HG02840 (cell line): ENCODE data around the gene SH3RF2.
"Not testable (repeated sequence)": the region's sequence is repeated elsewhere in the genome, so short reads cannot be mapped to it uniquely, and the experiment has no call there.

Experiments
- ATAC-seq: cut with Tn5 transposase; IDR thresholded peaks from one replicate; pipeline ENCODE4 v1.9.1; 2021; ENCODE audit warnings: mild to moderate bottlenecking, moderate library complexity, moderate number of reproducible peaks; ENCODE audit not compliant: unreplicated experiment, low FRiP score

SH3RF2 gene

GRCh38 chr5:145976431-145977155 is 40.2 kb downstream of the SH3RF2 start:
- no peak for ATAC-seq

DNA sequence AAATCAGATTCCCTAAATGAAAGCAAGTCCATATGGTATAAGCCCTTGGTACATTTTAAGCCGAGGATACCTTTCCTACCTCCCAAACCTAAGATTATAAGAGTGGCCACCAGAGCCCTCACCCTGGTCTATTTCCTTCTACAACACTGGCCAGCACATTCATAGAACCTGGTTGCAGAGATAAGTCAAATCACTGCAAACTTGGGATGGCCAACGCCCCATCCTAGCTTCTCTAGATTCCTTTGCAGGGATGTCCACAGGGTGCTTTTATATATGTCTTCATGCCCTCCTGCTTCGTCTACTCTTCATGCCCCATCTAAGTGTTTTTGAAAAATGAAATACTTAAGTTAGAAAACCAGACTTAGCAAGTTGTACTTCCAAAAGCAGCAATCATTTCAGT is 41.8 kb downstream of the SH3RF2 start:
- no peak for ATAC-seq

GRCh38 chr5:145978708-145979107 is 42.3 kb downstream of the SH3RF2 start:
- ATAC-seq: no peak

DNA sequence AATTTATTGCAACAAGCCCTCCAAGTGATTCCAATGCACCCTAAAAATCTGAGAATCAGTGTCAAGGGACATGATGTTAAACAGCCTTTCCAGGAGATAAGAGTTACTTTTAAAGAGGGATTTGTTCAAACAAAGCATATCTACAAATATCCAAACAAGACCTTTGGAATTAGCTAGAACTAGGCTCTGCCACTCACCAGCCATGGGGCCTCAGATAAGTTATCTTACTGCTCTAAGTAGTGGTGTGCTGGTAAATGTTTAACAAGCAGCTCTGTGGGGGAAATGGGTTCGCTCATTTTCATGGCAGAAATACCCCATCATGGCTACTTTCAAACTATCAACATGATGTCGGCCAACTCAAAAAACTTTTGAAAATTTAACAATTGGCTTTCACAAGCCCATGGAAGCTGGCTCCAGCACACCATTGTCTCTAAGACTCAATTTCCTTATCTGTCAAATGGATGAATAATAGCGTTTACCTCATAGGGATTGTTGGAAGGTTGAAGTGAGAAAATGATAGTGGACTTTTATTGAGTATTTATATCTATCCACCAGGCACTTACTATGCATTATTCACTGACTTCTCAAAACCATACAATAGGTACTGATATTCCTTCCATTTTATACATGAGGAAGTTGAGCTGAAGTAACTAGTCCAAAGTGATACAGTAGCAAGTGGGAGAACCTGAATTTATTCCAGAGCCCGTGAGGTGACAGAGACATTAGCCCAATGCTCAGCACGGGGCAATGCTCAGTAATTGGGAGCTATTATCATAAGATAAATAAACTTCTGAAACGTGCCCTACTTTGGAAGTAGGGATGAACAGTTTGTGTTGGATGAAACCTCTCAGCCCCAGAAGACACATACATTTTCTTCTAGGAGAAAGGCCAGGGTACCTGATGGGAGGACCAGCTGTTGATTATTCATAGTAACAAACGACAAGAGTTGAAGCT is 43.2 kb downstream of the SH3RF2 start:
- ATAC-seq: no peak

GRCh38 chr5:145980259-145980658 is 43.9 kb downstream of the SH3RF2 start:
- ATAC-seq: no peak

DNA sequence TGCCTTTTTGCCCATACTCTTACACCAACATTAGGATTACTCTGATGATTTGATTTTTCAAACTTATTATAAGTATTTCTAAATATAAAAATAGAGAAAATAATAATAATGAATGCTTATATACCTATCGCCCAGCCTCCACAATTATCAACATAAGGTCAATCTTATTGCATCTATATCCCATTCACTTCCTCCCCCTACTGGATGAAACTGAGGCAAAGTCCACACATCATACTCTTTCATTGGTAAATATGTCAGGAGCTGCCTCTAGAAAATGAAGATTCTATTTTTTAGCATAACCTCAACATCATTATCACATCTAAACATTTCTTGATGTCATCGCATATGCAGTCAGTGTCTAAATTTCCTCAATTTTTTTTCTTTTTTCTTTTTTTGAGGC is 44.3 kb downstream of the SH3RF2 start:
- no peak for ATAC-seq

- ATAC-seq: no peak
These were observed 45.5 kb downstream of the SH3RF2 start for GRCh38 chr5:145981589-145982571.

- ATAC-seq: no peak
These were observed 46.4 kb downstream of the SH3RF2 start for GRCh38 chr5:145982572-145983318.

GRCh38 chr5:145983446-145983845 is 47.1 kb downstream of the SH3RF2 start:
- ATAC-seq: no peak

DNA sequence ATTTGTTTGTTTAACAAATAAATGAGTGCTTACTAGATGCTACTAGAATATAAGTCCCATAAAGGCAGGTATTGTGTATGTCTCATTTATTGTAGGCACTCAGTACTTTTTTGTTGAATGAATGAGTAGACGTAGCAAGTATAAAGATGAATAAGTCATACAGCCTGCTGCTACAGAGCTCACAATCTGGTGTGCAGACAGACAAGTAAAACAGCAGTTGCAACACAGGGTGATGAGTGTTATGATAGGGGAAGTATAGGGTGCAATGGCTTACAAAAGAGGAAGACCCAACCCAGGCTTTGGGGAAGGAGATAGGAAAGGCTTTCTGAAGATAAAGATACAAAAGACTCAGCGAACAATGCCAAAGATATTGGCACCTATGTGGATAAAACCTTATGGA is 47.7 kb downstream of the SH3RF2 start:
- ATAC-seq: no peak

GRCh38 chr5:145987856-145988255 is 51.5 kb downstream of the SH3RF2 start:
- no peak for ATAC-seq

DNA sequence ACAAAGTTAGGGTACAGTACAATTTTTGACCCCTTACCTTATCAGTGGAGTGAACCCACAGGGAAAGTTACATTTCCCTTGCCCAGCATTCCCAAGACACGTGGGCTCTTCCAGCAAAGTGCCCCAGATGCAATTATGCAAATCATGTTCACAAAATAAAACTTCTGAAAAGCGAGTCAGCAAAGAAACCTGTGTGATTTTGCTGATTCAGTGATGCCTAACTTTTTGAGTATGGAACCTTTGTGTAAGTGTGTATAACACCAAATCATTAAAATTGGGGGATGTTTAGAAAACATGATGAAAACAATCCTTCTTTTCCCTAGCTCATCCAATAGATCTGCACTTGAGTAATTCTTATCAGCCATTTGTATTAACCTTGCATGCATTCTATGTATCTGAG is 52.6 kb downstream of the SH3RF2 start:
- no peak for ATAC-seq

DNA sequence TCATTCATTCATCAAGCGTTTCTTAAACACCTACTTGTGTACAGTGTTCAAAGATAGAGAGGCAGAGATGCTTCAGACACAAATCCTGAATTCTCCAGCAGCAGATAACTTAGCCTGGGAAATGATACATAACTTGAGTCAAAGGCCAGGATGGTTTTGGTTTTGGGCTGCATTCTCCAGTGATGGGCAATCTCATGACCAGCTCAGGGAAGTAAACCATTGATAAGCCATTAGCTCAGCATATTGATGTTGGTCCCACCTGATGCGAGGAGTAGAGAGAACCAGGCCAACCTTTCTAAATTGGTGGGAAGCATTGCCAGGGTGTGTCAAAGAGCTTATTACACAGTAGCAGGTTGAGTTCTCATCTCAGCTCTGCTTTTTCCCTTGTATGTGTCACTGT is 53.0 kb downstream of the SH3RF2 start:
- no peak for ATAC-seq

GRCh38 chr5:145990170-145990569 is 53.8 kb downstream of the SH3RF2 start:
- no peak for ATAC-seq

- ATAC-seq: no peak
These were observed 54.7 kb downstream of the SH3RF2 start for GRCh38 chr5:145991044-145991575.

DNA sequence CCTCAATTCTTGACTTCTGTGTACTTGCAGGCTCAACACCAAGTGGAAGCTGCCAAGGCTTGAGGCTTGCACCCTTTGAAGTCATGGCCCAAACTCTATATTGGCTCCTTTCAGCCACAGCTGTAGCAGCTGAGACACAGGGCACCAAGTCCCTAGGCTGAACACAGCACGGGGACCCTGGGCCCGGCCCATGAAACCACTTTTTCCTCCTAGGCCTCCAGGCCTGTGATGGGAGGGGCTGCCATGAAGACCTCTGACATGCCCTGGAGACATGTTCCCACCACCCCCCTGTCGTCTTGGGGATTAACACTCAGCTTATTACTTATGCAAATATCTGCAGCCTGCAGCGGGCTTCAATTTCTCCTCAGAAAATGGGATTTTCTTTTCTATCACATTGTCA is 57.2 kb downstream of the SH3RF2 start:
- ATAC-seq: not testable (repeated sequence)

- no peak for ATAC-seq
These were observed 59.8 kb downstream of the SH3RF2 start for GRCh38 chr5:145996135-145996534.

GRCh38 chr5:145999208-145999607 is 62.8 kb downstream of the SH3RF2 start:
- ATAC-seq: no peak

GRCh38 chr5:146000072-146000471 is 63.7 kb downstream of the SH3RF2 start:
- ATAC-seq: no peak
